Activated naive CD4-positive, alpha-beta T cell treated with anti-CD3 and anti-CD28 coated beads for 36 hours (primary cell): Measurements from ENCODE around the gene MUC5B. TPM values are rescaled to one million over a fixed set of nuclear protein-coding genes. Genes with fewer than 3 reads are reported as not detected.

Experiments used
- CTCF ChIA-PET: fragments of 350-600 bp; sonication (Branson Sonifier 250); formaldehyde crosslinking; loops from one replicate; lab custom pipeline; 2021; ENCODE audit warnings: antibody characterized with exemption; lab: Charles Lee
- DNase-seq: peaks from one replicate; pipeline ENCODE4 v3.0.0-alpha.2; 2020
- H3K27ac Mint-ChIP-seq: one replicate; pipeline ENCODE4 v1.8.0; 2021; ENCODE audit warnings: mild to moderate bottlenecking, mixed read lengths
- H3K27me3 Mint-ChIP-seq: one replicate; pipeline ENCODE4 v1.8.0; 2021; ENCODE audit warnings: low read depth, mixed read lengths
- H3K36me3 Mint-ChIP-seq: one replicate; pipeline ENCODE4 v1.8.0; 2021; ENCODE audit warnings: low read depth, mixed read lengths
- H3K4me1 Mint-ChIP-seq: one replicate; pipeline ENCODE4 v1.8.0; 2021; ENCODE audit warnings: low read depth, mixed read lengths
- H3K4me3 Mint-ChIP-seq: one replicate; pipeline ENCODE4 v1.8.0; 2021; ENCODE audit warnings: mild to moderate bottlenecking, moderate library complexity, mixed read lengths
- H3K9me3 Mint-ChIP-seq: one replicate; pipeline ENCODE4 v1.8.0; 2021; ENCODE audit warnings: mixed read lengths
- intact Hi-C: fragments of 100-400 bp; cut with micrococcal nuclease; formaldehyde crosslinking; loops from one replicate; pipeline ENCODE4 v1.15.1; 2023
- total RNA-seq, 2 experiments: library from RNA; stranded (reverse); gene quantifications; one replicate each; pipeline ENCODE4 v1.2.3, GENCODE V29; 2021

Gene MUC5B
- total RNA-seq, 2 experiments from 2014 or later = not detected

DNA sequence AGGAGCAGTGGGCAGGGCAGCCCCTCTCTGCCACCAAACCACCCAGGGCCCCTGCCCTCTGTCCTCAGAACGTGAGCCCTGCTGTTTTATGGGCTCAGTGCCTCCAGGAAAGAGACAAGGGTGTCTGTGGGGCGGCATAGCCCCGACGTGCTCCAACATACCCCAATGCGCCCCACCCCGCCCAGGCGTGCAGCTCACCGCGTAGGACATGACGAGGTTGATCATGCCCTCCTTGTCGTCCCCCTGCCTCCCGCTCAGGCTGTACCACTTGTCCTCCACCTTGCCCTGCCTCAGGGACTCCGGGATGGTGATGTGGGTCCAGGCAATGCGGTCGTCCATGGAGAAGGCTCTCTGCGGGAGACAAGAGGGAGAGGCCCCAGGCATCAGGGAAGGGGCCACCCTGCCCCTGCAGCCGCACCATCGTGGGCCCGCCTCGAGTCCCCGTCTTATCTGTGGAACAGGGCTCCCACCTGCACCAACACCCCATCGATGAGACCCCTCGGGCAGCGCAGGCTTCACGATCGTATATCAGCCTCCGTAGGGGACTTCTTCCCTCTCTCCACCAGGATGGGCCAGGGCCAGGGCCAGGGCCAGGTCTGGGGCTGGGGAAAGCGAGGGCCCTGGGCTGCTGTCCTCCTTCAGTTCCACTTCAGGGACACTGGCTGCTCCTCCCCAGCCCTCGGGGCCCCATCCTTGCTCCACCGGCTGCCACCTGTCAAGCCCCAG, 65.7 kb downstream of the MUC5B start:
- no peaks in the 10 kb centered on the region for H3K4me1 Mint-ChIP-seq
- CTCF ChIA-PET = no interaction called here

DNA sequence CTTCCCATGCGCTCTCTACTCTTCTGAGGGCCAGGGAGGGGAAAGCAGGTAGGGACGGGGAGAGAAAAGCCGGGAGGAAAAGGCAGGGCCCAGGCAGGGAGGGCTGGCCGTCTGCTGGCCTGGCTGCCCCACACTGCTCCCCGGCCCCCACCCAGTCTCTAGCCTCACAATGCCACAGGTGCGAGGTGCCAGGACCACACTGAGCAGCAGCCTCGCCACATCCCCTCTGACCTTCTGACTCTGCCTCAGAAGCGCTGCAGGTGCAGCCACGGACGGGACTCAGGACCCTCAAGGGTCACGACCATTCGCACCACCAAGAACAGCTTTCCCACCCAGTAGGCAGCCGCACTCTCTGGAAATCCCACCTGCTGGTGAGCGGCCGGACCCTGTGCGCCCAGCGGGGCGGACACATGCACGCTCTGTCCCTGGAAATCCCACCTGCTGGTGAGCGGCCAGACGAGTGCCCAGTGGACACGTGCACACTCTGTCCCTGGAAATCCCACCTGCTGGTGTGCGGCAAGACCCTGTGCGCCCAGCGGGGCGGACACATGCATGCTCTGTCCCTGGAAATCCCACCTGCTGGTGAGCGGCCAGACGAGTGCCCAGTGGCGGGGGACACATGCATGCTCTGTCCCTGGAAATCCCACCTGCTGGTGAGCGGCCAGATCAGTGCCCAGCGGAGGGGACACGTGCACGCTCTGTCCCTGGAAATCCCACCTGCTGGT, 66.5 kb downstream of the MUC5B start:
- CTCF ChIA-PET = interaction anchor here (1.0 kb wide), 1 partner anchor 226 kb away, joined by 3 read pairs; no protein-coding TSS in a partner anchor
- H3K9me3 Mint-ChIP-seq = no peaks in the 10 kb centered on the region
- H3K36me3 Mint-ChIP-seq = peaks cover 3% of the 10 kb centered on the region
- H3K27me3 Mint-ChIP-seq = no peaks in the 10 kb centered on the region
- DNase-seq = no peak
- H3K4me1 Mint-ChIP-seq = no peaks in the 10 kb centered on the region
- no peak overlapping the region for H3K27ac Mint-ChIP-seq
- H3K4me3 Mint-ChIP-seq = no peak overlapping the region
- intact Hi-C loops = no loop called here

More for the DNA sequence above, 65.7 kb downstream of the MUC5B start:
- H3K36me3 Mint-ChIP-seq = peaks cover 3% of the 10 kb centered on the region
- no peak overlapping the region for H3K4me3 Mint-ChIP-seq
- H3K27ac Mint-ChIP-seq = no peak overlapping the region
- H3K27me3 Mint-ChIP-seq = no peaks in the 10 kb centered on the region
- no peaks in the 10 kb centered on the region for H3K9me3 Mint-ChIP-seq
- DNase-seq = no peak
- intact Hi-C loops = no loop called here

DNA sequence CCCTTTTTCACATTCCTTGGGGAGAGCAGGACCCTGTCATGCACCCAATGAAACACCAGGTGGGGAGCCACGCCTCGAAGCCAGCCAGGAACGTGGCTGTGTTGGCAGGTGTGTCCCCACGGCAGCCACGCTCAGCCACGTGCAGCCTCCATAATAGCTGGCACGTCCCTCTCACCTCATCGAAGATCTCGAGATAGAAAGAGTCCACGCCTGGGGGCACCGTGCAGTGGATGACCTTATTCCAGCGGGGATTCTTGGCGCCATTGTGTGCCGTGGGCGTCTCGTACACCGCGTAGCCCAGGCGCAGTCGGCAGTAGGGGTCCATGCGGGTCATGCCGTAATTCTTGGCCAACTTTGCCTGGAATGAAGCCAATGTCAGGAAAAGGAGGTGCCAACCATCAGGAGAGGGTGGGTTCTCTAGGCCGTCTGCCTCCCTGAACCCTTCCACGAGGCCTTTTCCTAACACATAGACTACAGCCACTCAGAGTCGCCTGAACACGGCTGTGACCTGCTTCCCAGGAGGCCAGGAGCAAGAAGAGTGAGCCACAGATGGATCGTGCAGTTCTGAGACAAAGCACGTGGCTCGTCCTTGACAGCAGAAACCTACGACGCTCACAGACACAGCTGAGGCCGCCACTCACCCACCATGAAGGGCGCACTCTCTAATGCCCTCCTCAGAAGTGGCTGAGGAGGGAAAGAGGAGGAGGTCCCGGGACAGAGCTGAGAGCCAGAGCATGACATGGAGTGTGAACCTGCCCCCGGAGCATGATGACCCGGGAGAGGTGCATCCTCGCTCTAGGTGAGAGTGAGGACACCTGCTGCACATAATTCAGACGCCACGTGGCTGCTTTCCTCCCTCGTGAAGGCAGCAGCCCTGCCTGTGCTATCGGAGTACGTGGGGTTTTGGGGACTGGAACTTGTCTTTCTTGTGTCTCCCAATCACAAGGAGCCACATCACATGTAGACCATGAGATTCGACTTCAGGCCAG, 67.5 kb downstream of the MUC5B start:
- CTCF ChIA-PET = interaction anchor here (1.0 kb wide), 1 partner anchor 225 kb away, joined by 3 read pairs; no protein-coding TSS in a partner anchor
- no peak overlapping the region for H3K4me3 Mint-ChIP-seq
- intact Hi-C loops = no loop called here
- no peak for DNase-seq
- H3K9me3 Mint-ChIP-seq = no peaks in the 10 kb centered on the region
- H3K27me3 Mint-ChIP-seq = no peaks in the 10 kb centered on the region
- peaks cover 3% of the 10 kb centered on the region for H3K36me3 Mint-ChIP-seq
- H3K4me1 Mint-ChIP-seq = no peaks in the 10 kb centered on the region
- no peak overlapping the region for H3K27ac Mint-ChIP-seq

DNA sequence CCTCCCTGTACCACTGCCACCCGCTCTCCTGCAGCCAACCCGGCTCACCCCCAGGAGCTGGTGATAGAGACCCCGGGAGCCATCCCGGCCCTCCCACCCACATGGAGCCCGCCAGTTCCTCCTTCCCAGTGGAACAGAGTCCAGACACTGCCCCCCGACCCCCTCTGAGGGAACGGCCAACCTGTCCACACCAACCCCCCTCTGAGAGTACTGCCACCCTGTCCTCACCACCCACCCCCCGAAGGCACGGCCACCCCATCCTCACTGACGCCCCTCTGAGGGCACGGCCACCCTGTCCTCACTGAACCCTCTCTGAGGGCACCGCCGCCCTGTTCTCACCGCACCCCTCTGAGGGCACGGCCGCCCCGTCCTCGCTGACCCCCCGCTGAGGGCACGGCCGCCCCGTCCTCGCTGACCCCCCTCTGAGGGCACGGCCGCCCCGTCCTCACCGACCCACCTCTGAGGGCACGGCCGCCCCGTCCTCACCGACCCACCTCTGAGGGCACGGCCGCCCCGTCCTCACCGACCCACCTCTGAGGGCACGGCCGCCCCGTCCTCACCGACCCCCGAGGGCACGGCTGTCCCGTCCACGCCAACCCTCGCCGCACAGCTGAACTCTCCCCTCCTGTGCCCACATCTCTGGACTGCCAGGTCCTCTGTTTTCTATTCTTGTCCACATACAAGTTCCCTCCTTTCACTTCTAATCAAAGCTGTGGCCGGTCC, 68.6 kb downstream of the MUC5B start:
- no peak for DNase-seq
- no peaks in the 10 kb centered on the region for H3K4me1 Mint-ChIP-seq

DNA sequence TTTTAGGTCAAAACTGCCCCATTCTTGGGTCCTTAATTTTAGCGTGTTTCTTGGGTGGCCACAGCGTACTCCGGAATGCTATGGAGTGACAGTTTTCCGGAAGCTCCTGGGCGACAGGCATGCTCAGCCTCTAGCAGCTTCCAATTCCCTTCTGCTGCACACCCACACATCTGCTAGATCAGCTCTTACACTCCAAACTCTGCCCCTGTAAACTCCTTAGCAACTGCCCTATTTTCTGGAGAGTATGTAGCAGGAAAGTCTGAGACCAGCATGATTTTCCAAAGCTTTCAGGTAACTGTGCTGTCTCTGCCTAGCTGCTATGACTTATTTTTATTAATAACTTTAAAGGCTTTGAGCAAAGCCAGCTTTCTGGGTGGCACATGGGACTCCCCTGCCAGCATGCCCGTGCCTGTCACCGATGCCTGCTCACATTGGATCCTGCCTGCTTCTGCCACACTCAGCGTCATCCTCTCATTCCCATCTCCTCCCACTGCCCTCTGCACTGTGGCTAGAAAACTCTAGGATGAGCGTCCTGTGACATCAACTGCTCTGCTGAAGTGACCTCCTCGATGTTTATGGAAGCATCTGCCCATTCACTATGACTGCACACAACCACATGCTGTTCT, 69.3 kb downstream of the MUC5B start:
- Mint-ChIP-seq H3K4me3 (no peak overlapping the region), H3K27me3 (no peaks in the 10 kb centered on the region), H3K36me3 (peaks cover 3% of the 10 kb centered on the region), H3K4me1 (no peaks in the 10 kb centered on the region), H3K9me3 (no peaks in the 10 kb centered on the region), H3K27ac (no peak overlapping the region)
- DNase-seq = no peak
- CTCF ChIA-PET = no interaction called here
- intact Hi-C loops = no loop called here

More for the DNA sequence above, 68.6 kb downstream of the MUC5B start:
- Mint-ChIP-seq H3K27me3 (no peaks in the 10 kb centered on the region), H3K36me3 (peaks cover 3% of the 10 kb centered on the region), H3K9me3 (no peaks in the 10 kb centered on the region), H3K4me3 (no peak overlapping the region), H3K27ac (no peak overlapping the region)
- intact Hi-C loops = no loop called here
- CTCF ChIA-PET = no interaction called here

DNA sequence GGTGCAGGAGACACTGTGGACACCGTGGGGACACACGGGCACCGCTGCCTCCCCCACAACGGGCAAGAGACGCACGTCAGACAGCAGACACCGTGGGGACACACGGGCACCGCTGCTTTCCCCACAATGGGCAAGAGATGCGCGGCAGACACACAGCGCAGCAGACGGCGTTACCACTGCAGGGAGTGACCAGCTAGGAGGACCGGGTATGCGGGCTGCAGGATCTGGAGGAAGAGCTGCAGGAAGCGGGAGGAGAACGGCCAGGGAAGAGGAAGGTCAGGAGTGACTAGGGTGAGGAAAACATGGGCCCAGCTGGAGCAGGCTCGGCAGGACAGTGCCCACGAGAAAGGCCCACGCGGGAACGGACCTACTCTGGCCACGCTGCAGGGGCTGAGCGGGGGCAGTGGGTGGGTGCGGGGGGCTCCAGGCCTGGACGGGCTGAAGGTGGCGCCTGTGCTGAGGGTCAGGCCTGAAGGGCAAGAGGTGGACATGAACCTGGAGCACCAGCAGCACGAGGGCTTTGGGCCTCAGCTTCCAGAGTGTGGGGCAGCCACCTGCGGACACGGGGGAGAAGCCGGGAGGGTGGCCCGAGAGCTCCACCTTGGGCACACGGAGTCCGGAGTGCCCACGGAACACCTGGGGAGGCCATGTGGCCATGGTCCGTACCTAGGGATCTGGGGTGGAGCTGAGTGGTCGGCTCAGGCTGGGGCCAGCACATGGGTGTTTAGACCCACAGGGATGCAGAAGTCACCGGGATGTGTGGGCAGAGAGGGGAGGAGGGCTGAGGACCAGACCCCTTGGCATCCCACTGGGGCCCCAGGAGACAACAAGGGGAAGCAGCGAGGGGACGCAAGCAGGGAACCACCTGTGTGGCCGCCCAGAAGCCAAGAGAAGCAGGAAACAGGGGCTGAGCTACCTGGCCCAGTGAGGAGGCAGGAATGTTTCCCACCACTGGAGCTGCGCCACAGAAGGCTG, 70.1 kb downstream of the MUC5B start:
- Mint-ChIP-seq H3K27ac (no peak overlapping the region), H3K27me3 (no peaks in the 10 kb centered on the region), H3K36me3 (peaks cover 1% of the 10 kb centered on the region), H3K4me1 (no peaks in the 10 kb centered on the region), H3K4me3 (no peak overlapping the region), H3K9me3 (no peaks in the 10 kb centered on the region)
- no peak for DNase-seq
- CTCF ChIA-PET = no interaction called here
- intact Hi-C loops = no loop called here

DNA sequence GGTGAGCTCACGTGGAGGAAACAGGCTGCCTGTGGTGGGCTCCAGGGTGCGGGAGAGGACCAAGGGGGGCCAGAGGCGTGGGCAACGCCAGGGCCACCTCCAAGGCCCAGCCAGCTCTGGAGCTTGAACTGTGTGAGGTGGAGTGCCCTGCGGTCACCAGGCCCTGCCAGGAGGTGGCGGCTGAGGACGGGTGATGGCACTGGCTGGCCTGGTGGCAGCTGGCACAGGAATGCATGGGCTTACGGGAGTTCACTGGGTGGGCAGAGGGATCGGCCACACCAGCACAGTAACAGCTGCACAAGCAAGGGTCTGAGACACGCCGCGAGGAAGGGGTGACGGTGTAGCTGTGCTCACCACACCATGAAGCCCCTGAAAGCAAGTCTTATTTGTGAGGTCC, 70.8 kb downstream of the MUC5B start:
- H3K4me3 Mint-ChIP-seq = no peak overlapping the region
- intact Hi-C loops = no loop called here
- CTCF ChIA-PET = no interaction called here
- peak; percentile 37 for DNase-seq
- peaks cover 1% of the 10 kb centered on the region for H3K36me3 Mint-ChIP-seq
- H3K27me3 Mint-ChIP-seq = no peaks in the 10 kb centered on the region
- H3K4me1 Mint-ChIP-seq = no peaks in the 10 kb centered on the region
- H3K27ac Mint-ChIP-seq = no peak overlapping the region
- H3K9me3 Mint-ChIP-seq = no peaks in the 10 kb centered on the region

DNA sequence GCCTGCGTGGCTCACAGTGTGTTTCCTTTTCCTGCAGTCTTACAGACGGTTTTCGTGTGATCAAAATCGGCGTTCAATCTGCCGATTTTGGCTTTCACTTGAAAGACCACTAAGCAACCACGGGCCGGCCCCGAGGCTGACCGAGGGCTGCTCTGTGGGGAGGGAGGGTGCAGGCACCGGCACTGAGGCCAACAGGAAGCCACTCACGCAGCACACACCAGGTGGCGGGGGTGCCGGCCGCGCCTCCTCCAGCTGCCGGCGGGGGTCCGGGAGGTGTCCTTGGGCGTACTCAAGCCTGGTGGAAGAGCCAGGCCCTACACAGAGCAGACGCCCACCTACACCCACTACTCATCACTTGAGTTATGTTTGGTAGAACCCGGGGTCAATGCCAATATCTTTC, 72.2 kb downstream of the MUC5B start:
- peaks cover 6% of the 10 kb centered on the region for H3K4me1 Mint-ChIP-seq
- CTCF ChIA-PET = no interaction called here
- no peak overlapping the region for H3K27ac Mint-ChIP-seq
- H3K27me3 Mint-ChIP-seq = no peaks in the 10 kb centered on the region
- H3K36me3 Mint-ChIP-seq = peaks cover 4% of the 10 kb centered on the region
- DNase-seq = no peak
- H3K4me3 Mint-ChIP-seq = no peak overlapping the region
- intact Hi-C loops = no loop called here
- H3K9me3 Mint-ChIP-seq = no peaks in the 10 kb centered on the region

DNA sequence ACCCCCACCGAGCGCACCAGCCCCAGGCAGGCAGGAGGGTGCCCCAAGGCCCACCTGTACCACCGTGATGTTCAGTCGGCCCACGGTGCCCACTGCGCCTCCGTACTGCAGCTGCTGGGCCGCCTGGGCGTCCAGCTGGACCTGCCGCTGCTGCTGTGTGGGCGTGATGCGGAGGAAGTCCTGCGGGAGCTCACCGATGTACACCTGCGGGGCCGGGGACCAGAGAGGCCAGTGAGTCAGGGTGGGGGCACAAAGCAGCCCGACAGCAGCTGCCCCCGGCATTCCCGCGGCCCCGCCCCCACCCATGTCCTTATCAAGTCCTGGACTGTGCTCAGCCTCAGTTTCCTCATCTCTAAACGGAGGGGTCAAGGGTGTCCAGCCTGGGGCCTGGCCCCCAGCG, 72.7 kb downstream of the MUC5B start:
- H3K27ac Mint-ChIP-seq = no peak overlapping the region
- DNase-seq = no peak
- peaks cover 6% of the 10 kb centered on the region for H3K4me1 Mint-ChIP-seq
- intact Hi-C loops = no loop called here
- no peak overlapping the region for H3K4me3 Mint-ChIP-seq
- CTCF ChIA-PET = no interaction called here
- H3K9me3 Mint-ChIP-seq = no peaks in the 10 kb centered on the region
- H3K27me3 Mint-ChIP-seq = no peaks in the 10 kb centered on the region
- peaks cover 4% of the 10 kb centered on the region for H3K36me3 Mint-ChIP-seq

DNA sequence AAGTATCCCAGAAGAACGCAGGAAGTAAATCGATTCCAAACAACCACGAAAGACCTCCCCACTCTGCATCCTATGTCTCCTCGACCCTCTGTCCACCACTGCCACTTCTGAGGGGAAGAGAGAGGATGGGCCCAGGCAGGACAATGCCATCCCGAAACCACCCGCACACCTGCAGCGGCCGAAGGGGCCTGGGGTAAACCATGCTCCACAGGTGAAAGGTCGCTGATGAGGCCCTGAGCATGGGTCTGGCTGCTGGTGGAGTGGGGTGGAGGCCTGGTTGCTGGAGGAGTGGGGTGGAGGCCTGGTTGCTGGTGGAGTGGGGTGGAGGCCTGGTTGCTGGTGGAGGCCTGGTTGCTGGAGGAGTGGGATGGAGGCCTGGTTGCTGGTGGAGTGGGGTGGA, 73.4 kb downstream of the MUC5B start:
- H3K27ac Mint-ChIP-seq = no peak overlapping the region
- CTCF ChIA-PET = no interaction called here
- H3K27me3 Mint-ChIP-seq = no peaks in the 10 kb centered on the region
- H3K9me3 Mint-ChIP-seq = no peaks in the 10 kb centered on the region
- peaks cover 4% of the 10 kb centered on the region for H3K36me3 Mint-ChIP-seq
- H3K4me1 Mint-ChIP-seq = peaks cover 6% of the 10 kb centered on the region
- intact Hi-C loops = no loop called here
- no peak overlapping the region for H3K4me3 Mint-ChIP-seq
- DNase-seq = no peak
